Stimulated activated CD8-positive, alpha-beta memory T cell treated with anti-CD3 and anti-CD28 coated beads, Interleukin-4, amount 100 ng/mL, for 24 hours (primary cell): ENCODE data around the gene FAM53B.

Experiments
- DNase-seq: peaks from one replicate; pipeline ENCODE4 v3.0.0-alpha.2; 2020; ENCODE audit warnings: low read depth

FAM53B gene

DNA sequence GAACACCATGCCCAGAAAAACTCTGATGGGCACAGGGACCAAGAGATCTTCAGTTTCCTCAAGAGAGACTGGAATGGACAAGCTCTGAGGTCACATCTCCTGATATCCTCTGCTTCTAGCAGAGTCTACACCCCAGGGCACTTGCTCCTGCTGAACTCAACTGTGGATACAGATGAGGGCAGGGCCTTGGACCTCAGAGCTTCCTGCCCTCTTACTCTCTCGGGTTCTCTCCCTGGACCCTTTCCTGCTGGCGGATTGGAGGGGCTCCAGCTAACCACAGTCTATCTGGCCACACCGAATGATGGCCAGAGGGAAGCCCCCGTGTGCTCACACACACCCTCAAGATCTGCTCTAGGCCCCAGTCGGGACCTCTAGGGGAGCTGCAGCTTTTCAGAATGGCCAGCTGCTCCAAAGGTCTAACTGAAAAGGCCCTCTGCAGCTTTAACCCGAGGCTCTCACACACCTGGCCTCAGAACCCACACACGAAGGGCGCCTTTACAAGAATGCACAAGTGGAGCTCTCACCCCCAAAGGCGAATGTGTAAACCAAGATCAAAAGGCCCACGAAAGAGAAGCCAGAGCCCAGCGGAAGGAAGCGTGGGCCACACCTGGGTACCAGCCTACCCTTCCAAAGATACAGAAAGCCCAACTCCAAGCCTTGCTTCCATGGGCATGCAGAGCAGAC, 65.5 kb downstream of the FAM53B start:
- no peak for DNase-seq

DNA sequence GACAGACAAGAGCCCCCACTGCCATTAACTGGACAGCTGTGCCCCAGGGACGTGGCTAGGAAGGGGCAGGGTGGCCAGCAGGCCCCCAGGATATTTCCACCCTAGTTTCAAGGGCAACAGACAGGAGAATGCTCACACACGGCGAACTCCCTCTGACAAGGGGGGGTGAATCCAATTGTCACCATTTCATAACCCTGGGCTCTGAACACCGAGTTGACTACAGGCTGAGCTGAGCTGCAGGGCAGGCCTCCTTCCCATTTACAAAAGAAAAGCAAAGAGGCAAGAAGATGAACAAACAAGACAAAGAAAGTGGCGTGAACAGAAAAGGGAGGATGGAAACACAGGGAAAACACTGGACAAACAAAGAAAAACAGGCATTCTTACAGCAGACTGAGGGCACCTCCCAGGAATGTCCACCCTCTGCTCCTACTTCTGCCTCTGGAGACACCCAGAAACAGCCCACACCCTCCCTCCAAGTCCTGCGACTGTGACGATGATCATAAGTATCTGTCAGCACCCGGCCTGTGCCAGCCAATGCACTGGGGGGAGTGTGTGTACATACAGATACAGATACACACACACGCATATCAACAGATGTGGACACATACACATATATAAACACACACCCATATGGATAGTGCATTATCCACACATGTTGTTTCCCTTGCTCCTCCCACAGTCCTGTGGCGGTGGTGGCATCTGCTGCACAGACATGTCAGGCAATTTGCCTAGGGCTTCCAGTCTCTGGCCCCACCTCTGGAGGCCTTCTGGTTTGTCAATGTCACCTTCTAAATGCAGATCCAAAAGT, 66.2 kb downstream of the FAM53B start:
- no peak for DNase-seq

GRCh38 chr10:124677293-124677699, 66.9 kb downstream of the FAM53B start:
- DNase-seq, result no peak

DNA sequence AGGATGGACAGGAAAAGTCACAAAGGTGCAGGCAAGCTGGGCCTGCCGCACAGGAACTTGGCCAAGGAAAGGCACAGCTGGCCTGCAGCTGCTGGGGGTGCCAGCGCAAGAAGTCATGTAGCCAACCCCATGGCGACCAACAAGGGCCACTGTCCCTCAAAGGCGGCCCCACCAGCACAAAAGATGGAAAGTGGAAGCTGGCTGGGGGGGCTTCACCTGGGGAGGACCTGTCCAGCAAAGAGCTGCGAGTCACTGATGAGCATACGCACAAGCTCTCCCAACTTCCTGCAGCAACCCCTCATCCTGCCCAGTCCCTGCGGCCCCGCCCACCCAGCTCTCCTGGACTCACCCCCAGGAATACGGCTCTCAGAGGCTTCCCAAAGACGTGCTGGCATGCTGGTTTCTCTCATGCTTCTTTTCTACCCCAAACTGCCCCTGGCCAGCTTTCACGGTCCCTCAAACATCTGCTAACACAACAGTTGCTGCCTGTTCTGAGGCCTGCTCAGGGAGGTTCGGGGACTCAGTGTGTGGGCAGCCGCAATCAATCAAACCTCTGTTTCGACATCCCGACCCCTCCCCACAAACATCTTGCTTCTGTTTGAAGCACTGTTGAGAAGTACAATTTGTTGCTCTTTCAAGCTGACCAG, 67.6 kb downstream of the FAM53B start:
- no peak for DNase-seq

GRCh38 chr10:124675824-124676223, 68.4 kb downstream of the FAM53B start:
- no peak for DNase-seq

GRCh38 chr10:124675261-124675660, 68.9 kb downstream of the FAM53B start:
- DNase-seq, result no peak

DNA sequence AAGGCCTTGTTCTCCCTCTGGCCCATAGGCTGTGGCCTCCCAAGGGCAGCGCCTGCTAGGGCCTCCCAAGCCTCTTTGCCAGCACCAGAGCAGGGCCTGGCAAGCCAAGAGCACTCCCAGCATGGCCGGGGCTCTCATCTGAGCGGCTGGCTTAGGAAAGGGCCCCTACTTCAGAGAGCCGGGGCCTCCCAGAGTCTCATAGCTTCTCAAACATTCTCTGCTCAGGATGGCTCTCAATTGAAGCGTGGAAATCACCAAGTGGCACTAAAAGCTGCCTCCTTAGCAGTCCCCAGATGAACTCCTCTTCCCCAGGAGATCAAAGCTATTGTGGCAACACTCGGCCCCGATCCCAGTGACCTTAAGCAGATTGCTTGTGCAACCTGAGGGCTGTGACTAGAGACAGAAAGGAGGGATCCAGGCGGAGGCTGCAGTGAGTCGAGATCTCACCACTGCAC, 69.4 kb downstream of the FAM53B start:
- DNase-seq, result no peak

DNA sequence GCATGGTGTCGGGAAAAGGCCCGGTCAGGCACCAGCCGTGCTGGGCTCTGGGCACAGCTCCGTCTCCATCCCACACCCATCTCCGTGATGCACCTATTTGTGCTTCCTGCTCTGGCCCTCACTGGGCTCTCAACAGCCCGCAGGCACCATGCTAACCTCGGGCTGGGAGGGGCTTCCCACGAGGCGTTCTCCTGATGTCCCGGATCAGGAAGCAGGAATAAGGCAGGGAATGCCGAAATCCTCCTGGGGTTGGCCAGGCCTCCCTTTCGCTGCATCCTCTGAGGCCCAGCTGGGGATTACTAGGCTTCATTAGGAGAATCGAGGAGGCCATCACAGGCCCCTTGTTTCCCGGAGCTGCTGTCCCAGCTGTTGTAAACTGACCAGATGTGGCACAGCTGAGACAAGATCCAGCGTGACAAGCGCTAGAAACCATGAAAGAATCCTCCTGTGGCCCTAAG, 72.0 kb downstream of the FAM53B start:
- no peak for DNase-seq

- no peak for DNase-seq
Measured at GRCh38 chr10:124671486-124672075, 72.6 kb downstream of the FAM53B start.

DNA sequence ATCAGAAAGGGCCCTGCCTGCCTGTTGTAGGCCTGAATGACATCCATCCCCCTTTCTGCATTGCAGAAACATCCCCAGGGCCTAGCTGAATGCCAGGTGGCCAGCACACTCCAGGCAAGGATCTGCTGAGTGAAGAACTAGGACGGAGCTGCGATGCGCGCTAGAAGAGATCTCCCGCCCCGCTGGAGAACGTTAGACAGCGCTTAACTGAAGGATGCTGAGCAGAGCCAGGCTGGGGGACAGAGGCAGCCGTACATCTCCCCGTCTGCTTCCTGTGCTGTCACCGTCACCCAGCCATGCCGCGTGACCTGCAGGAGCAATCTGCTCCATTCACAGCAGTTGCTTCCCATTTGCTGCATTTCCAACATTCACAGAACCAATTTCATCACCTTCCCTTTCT, 73.3 kb downstream of the FAM53B start:
- no peak for DNase-seq

DNA sequence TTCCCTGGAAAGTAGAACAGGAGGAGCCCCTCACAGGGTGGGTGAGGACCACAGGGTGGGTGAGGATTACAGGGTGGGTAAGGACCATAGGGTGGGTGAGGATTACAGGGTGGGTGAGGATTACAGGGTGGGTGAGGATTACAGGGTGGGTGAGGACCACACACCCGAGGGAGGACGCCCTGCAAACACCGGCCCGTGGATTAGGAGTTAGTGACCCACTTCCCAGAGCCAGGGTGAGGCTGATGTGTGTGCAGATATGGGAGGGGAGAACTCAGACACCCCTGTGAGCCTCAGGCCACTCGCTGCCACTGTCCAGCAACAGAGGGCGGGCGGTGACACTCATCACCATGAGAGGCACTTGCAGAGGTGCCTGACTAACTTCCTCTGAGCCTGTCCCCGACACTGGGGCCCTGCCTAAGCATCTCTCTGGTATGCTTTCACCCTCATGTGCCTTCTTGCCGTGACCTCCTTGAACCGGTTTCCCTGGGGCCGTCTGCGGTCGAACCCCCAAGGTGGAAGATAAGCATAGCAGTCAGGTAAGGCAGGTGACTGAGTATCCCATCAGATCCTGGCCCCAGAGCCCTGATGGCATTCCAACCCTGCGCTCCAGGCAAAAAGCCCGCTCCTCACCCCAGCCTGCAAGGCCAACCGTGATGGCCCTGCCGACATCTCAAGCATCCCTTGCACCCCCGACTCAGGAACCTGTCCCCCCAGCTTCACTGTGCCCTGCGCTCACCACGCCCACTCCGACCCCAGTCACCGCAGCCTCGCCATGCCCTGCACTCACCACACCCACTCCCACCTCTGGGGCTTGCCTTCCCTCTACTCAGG, 74.1 kb downstream of the FAM53B start:
- DNase-seq, result no peak

DNA sequence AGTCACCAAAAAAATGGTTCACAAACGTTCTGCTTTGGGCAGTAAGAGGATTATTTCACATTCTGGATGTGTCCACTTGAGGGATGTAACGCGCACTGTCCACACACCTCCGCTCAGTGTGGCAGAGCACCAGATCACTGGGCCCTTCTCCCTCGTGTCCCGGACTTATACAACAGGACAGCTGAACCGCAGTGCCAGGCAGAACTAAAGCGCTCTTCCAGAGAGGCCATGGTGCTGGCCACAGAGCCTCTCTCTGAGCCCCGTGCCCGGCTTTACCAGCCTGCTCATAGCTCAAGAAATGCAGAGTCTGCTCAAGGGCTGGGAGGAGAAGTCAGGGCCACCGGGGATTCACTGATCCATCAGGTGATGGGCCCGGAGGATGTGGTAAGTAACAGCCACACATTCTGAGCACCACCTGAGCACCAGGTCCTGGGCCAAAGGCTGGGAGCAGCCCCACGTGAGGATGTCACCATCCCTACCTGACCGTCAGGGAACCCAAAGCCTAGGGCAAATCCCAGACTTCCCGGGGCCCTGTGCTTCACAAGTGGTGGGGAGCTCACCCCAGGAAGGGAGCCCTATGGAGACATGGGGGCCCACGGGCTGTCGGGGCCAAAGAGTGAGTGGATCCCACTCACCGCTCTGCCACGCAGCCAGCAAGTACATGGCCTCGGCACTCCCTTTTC, 74.9 kb downstream of the FAM53B start:
- no peak for DNase-seq

DNA sequence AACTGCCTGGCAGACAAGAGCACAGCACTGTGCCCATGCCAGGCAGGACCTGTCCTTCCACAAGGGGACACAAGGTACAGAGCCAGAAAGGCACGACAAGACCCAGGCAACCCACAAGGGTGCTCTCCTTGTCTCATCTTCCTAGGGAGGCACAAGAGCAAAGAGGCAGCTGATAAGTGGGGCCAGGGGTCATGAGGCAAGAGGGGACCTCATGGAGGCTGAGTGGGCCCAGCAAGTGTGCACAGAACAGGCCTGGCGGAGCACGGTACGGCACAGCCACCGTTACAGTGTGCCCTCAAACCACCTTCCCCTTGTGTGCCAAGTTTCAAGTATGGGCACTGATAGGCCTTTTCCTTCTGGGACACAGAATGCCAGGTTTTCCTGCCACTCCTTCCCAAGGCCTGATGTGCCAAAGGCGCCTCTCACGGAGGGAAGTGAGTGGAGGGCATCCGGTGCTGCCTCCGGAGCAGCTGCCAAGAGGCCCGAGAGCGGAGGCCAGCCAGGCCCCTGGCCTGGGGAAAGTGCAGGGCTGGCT, 75.6 kb downstream of the FAM53B start:
- no peak for DNase-seq

DNA sequence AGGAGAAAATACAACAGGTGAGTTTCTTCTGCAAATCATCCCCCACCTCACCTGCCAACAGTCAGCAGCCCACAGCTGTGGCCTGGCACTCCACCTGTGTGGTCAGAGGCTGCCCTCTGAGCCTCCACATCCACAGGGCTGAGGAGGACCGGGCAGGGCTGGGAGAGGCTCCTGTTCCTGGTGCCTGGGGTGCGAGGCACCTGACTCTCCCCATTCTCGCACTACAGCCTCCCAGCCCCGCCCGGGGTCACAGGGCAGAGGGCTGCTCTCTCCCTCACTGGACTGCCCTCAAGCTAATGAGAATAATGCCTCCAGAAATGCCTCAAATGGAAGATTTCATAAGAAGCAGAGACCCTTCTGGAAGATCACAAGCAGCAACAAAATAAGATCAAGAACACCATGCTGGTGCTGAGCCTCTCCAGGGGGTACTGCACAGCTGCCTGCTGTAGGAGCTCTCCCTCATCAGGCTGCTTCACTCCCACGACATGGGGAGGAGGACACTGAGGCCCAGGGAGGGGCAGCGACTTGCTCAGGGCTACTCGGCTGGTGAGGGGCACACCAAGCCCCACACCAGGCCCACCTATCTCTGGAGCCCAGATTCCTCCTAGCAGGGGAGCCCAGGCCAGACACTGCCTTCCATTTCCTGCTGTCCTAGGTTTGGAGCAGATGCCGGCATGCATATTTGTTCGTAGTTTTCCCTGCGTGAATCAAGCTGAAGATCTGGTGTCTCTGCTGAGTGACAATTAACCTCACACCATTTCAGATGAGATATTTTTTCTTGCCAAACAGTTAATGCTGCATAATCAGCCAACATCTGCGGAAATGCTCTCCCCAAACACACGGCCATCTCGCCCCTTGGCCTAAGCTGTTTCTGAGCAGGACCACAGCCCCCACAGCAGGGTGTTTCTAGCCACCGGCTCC, 76.5 kb downstream of the FAM53B start:
- DNase-seq, result no peak

GRCh38 chr10:124666494-124666893, 77.7 kb downstream of the FAM53B start:
- no peak for DNase-seq

DNA sequence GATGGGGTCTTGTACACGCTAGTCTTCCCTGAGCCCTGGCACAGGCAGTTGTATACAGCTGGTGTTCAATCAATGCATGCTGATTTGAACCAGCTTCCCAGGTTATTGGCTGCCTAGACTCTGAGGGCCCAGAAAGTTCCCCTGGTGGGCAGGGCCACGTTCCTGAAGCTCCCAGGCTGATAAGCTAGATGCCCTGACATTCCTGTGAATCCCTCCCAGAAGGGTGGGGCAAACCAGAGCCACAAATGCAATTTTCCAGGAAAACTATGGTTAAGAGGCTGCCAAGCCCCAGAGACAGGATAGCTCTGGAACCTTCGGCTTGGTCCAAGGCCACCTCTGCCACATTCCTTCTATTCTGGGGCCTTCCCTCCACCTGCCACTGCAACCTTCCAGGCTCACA, 78.2 kb downstream of the FAM53B start:
- DNase-seq, result no peak

DNA sequence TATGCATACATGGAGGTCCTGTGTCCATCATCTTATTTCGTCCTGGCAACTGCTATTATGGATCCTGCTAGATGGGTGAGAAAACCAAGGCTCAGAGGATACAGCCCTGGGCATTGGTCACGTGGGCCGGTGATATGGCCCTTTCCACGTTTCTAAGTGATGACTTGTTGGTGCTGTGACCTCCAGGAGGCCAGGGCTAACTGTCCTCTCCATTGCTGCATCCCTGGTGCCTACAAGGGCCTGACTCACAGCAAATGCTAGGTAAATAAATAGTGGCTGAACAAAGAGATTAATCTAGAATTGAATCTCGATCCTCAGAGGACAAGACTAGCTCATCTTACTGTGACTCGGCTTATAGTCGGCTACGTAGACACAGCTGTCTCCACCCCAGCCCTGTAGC, 78.6 kb downstream of the FAM53B start:
- no peak for DNase-seq

DNA sequence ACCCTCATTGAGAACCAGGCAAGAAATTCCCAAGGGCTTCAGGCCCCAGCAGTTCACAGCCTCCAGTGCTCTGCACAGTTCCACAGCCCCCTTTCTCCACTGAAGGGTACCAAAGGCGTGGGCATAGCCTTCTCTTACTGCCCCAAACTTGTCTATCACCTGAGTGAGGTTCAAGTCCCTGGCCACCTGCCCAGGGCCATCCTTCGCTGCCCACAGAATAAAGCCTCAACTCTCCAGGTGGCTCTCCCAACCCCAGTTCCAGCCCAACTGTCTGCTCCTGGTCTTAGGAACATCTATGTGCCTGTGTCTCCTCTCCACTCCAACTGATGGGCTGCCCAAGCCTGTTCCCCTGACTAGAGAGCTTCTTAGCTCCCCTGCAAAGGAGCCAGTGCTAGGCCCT, 79.1 kb downstream of the FAM53B start:
- DNase-seq, result no peak

DNA sequence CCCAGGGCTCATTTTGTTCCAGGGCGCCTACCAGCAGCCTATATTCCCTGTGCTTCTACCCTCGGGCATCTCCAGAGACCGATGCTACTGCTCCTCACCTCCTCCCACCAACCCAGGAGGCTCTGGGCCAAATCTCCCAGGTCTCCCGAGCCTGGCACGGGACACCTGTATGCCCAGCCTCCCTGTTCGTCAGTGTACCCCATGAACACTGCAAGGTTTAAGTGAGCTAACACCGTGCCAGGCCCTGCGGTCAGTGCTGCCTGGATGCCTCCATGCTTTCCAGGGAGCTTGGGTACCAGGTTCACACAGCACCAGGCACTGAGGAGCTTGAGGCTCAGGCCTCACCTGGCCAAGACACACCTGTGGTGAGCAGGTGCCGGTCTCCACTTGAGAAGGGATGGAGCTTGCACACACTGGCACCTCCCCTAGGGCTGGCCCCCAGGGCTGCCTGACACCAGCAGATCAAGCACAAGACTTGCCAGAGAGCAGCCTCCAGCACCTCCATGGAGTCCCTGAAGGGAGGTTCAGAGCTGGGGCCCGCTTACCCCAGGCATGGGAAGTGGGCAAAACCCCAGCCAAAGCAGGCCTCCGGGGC, 80.3 kb downstream of the FAM53B start:
- no peak for DNase-seq
